Measurements from ENCODE around the gene DNAH7. TPM values are rescaled to one million over a fixed set of nuclear protein-coding genes. Genes with fewer than 3 reads are reported as not detected.

DNAH7 gene
- total and polyA plus RNA-seq, 2 of the 8 experiments (the other 6 are each of a cell fraction or from before 2014, with no cell fraction given) = 0.07 to 0.08 TPM

GRCh38 chr2:196105951-196106350 is 37.3 kb upstream of the DNAH7 start:
- no peak overlapping the region for H2BK20ac ChIP-seq (ENCODE audit: low read length)
- WGBS, 2 experiments (ENCODE audit: extremely low coverage in 1 of 2, insufficient coverage in 1 of 2, insufficient read length in 1 of 2, insufficient replicate concordance in 2 of 2, low coverage in 1 of 2, low lambda C conversion rate in 2 of 2, missing lambda C conversion rate in 1 of 2) = 92% methylated on average over 5 of the region's 5 CpGs; no CpG with 5 or more reads in 1 of the 2 experiments
- no peak for DNase-seq (ENCODE audit: low read depth in 1 of 2, low spot score in 2 of 2)
- no peaks in the 10 kb centered on the region for H4K20me1 ChIP-seq (replicated peaks in 1 of 2; ENCODE audit: control insufficient read depth in 1 of 2, insufficient read depth in 2 of 2, low read length in 2 of 2)
- no peaks in the 10 kb centered on the region for H3K27me3 ChIP-seq (replicated peaks in 1 of 4; ENCODE audit: control insufficient read depth in 3 of 4, extremely low read depth in 1 of 4, insufficient read depth in 3 of 4, low read length in 3 of 4)
- H3K79me1 ChIP-seq (ENCODE audit: low read depth, low read length) = no peaks in the 10 kb centered on the region
- no peaks in the 10 kb centered on the region; a peak in 1 of 4 replicates for H3K9me3 ChIP-seq (ENCODE audit: insufficient read depth in 2 of 2, low read depth in 1 of 2, low read length in 1 of 2)
- no peak overlapping the region for H3K9ac ChIP-seq (replicated peaks in 1 of 4; ENCODE audit: extremely low read depth in 1 of 4, low read depth in 3 of 4, low read length in 3 of 4)
- no peak overlapping the region for H2BK15ac ChIP-seq (ENCODE audit: low read length)
- no peak overlapping the region for H2BK5ac ChIP-seq (ENCODE audit: low read depth, low read length)
- no peaks in the 10 kb centered on the region for H3K79me2 ChIP-seq (ENCODE audit: control insufficient read depth in 1 of 2, insufficient read depth in 2 of 2, low read length in 2 of 2)
- no peak overlapping the region for H2BK12ac ChIP-seq (ENCODE audit: low read depth, low read length)
- peaks cover 0 to 4% (median 0%) of the 10 kb centered on the region in 4 experiments; a peak in 2 of 7 replicates for H3K4me1 ChIP-seq (replicated peaks in 1 of 4; ENCODE audit: control insufficient read depth in 3 of 4, insufficient read depth in 4 of 4, low read length in 3 of 4)
- no peak overlapping the region for H3K56ac ChIP-seq (replicated peaks; ENCODE audit: insufficient read length, low read depth, low read length)
- H3K23ac ChIP-seq (ENCODE audit: insufficient read length) = no peak overlapping the region
- H4K91ac ChIP-seq (replicated peaks; ENCODE audit: insufficient read length, low read length) = no peak overlapping the region
- no peak for FAIRE-seq
- CTCF ChIA-PET (ENCODE audit: partially characterized antibody) = no interaction called here
- H4K5ac ChIP-seq (ENCODE audit: insufficient read length, low read depth, low read length) = no peak overlapping the region
- no peaks in the 10 kb centered on the region; a peak in 1 of 8 replicates for H3K36me3 ChIP-seq (ENCODE audit: control insufficient read depth in 2 of 4, insufficient read depth in 4 of 4, low read length in 3 of 4)
- no peak overlapping the region for H3K14ac ChIP-seq (ENCODE audit: insufficient read length)
- no peak overlapping the region for H2AK5ac ChIP-seq (ENCODE audit: low read depth, low read length)
- H4K8ac ChIP-seq (ENCODE audit: extremely low read depth, insufficient read depth, low read length) = no peak overlapping the region
- no peak overlapping the region for H3K4ac ChIP-seq (replicated peaks; ENCODE audit: insufficient read length, low read depth, low read length)
- no peak for TF ChIP-seq FOSL1 (IDR thresholded peaks at IDR 0.05; ENCODE audit: insufficient read depth, low read depth, low read length)
- TF ChIP-seq TBP (IDR thresholded peaks at IDR 0.05; ENCODE audit: low read depth, low read length) = no peak
- no peak for TF ChIP-seq SIX5 (IDR thresholded peaks at IDR 0.05; ENCODE audit: low read depth, low read length)
- TF ChIP-seq, protein P1, sequence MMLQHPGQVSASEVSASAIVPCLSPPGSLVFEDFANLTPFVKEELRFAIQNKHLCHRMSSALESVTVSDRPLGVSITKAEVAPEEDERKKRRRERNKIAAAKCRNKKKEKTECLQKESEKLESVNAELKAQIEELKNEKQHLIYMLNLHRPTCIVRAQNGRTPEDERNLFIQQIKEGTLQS (IDR thresholded peaks at IDR 0.05; ENCODE audit: insufficient read depth, low read depth, low read length) = no peak
- TF ChIP-seq, protein P2, sequence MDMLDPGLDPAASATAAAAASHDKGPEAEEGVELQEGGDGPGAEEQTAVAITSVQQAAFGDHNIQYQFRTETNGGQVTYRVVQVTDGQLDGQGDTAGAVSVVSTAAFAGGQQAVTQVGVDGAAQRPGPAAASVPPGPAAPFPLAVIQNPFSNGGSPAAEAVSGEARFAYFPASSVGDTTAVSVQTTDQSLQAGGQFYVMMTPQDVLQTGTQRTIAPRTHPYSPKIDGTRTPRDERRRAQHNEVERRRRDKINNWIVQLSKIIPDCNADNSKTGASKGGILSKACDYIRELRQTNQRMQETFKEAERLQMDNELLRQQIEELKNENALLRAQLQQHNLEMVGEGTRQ (IDR thresholded peaks at IDR 0.05; ENCODE audit: low read length) = no peak
- TF ChIP-seq HDAC6 (IDR thresholded peaks at IDR 0.05; ENCODE audit: low read depth, low read length) = no peak
- TF ChIP-seq CEBPB (IDR thresholded peaks at IDR 0.05; ENCODE audit: low read depth, low read length) = no peak
- no peak for TF ChIP-seq SIRT6 (IDR thresholded peaks at IDR 0.05; ENCODE audit: low read length)
- TF ChIP-seq CBX8 (IDR thresholded peaks at IDR 0.05; ENCODE audit: borderline replicate concordance, low read depth, low read length) = no peak
- TF ChIP-seq RAD21 (IDR thresholded peaks at IDR 0.05 in 1 of 2, conservative IDR thresholded peaks at IDR 0.05 in 1 of 2; ENCODE audit: low read depth in 2 of 2, low read length in 2 of 2) = no peak
- no peak for TF ChIP-seq JUND (IDR thresholded peaks at IDR 0.05; ENCODE audit: low read length)
- TF ChIP-seq TAF1 (IDR thresholded peaks at IDR 0.05; ENCODE audit: low read depth, low read length) = no peak
- TF ChIP-seq RBBP5 (IDR thresholded peaks at IDR 0.05; ENCODE audit: borderline replicate concordance, low read depth, low read length) = no peak
- TF ChIP-seq JUN (IDR thresholded peaks at IDR 0.05; ENCODE audit: low read depth, low read length) = no peak
- H3K4me2 ChIP-seq (ENCODE audit: insufficient read depth in 1 of 2, low read depth in 2 of 2, low read length in 2 of 2) = no peak overlapping the region
- POLR2A ChIA-PET (ENCODE audit: partially characterized antibody) = no interaction called here
- H3K23me2 ChIP-seq (ENCODE audit: low read depth, low read length) = no peaks in the 10 kb centered on the region
- H2BK120ac ChIP-seq (replicated peaks; ENCODE audit: low read depth, low read length) = no peak overlapping the region
- H3K27ac ChIP-seq (ENCODE audit: low read depth, low read length) = no peak overlapping the region
- no peak overlapping the region for H2AFZ ChIP-seq (ENCODE audit: low read length)
- no peak overlapping the region for H3K4me3 ChIP-seq (ENCODE audit: extremely low read depth in 1 of 4, insufficient read depth in 2 of 4, low read depth in 3 of 4, low read length in 4 of 4)
- H3K18ac ChIP-seq (ENCODE audit: extremely low read depth, low read length) = no peak overlapping the region
